GM12891 (cell line): ENCODE data around the gene FSTL4.

ENCODE experiments used
- POLR2A ChIP-seq: IDR thresholded peaks from 2 replicates; pipeline ENCODE4 v1.6.1; 2011; ENCODE audit warnings: low read depth, low read length, control low read depth
- POLR2AphosphoS5 ChIP-seq: IDR thresholded peaks from 2 replicates; pipeline ENCODE4 v1.6.1; 2011; ENCODE audit warnings: low read depth, low read length, control low read depth

DNA sequence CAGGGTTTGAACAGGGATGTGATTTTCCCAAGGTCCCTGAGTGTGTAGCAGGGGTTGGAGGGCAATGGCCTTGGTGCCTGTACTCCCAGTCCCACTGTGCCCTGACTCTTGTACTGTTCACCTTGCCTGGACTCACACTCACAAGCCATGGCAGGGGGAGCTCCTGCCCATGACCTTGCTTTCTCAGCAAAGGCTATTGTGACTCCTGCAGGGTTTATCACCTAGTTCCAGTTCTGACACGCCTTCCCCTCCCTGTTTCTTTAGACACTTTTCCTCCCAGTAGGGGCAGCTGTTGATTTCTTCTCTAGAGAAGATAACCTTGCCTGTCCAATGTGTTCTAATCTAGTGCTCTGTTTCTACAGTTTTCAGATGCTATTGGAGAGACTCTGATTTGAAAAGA, 139.5 kb downstream of the FSTL4 start:
- no peak for TF ChIP-seq POLR2A
- TF ChIP-seq POLR2AphosphoS5: no peak
